A549 (cell line): ENCODE results near the gene ICAM4. TPM values are rescaled to one million over a fixed set of nuclear protein-coding genes. Genes with fewer than 3 reads are reported as not detected.

Experiments used
- ATAC-seq, 2 experiments: fragments of 200-7000 bp in 1 of 2; fragments of >200 bp in 1 of 2; cut with Nextera tagmentation in 1 of 2; cut with Tn5 transposase in 1 of 2; 3 replicates each; pipeline versions ENCODE4 v1.8.0 to v1.9.1; 2018 to 2020; ENCODE audit warnings: mild to moderate bottlenecking in 1 of 2, moderate library complexity in 1 of 2
- CTCF ChIA-PET: fragments of 300-600 bp; sonication (Branson Sonifier 250); formaldehyde crosslinking; extraction: SDS; loops from one replicate; lab custom pipeline; 2021; ENCODE audit warnings: antibody characterized with exemption, inconsistent platforms; lab: Yijun Ruan, JAX
- POLR2A ChIA-PET: fragments of 350-600 bp; formaldehyde crosslinking; extraction: SDS; loops from one replicate; lab custom pipeline; 2021; ENCODE audit warnings: antibody characterized with exemption, inconsistent platforms; lab: Yijun Ruan, JAX
- DNase-seq, 2 experiments: peaks; one replicate each; pipeline versions ENCODE4 v3.0.0 to v3.0.0-alpha.2; 2011 to 2016; ENCODE audit warnings: low read depth in 1 of 2, low spot score in 1 of 2
- FAIRE-seq: peaks from 2 replicates; lab custom pipeline; 2011; peaks lifted over from hg19 to GRCh38; lab: Jason Lieb, UNC
- H3K27ac ChIP-seq, 2 experiments: fragments of >200 bp; sonication (Bioruptor Twin); formaldehyde crosslinking; 3 replicates each; pipeline ENCODE4 v1.5.1; 2016 to 2017
- H3K4me1 ChIP-seq: fragments of >200 bp; sonication (Bioruptor Twin); formaldehyde crosslinking; 3 replicates; pipeline ENCODE4 v1.6.1; 2016
- H3K4me2 ChIP-seq: fragments of >200 bp; sonication (Bioruptor Twin); formaldehyde crosslinking; 3 replicates; pipeline ENCODE4 v1.6.1; 2016
- H3K4me3 ChIP-seq: fragments of >200 bp; sonication (Bioruptor Twin); formaldehyde crosslinking; 3 replicates; pipeline ENCODE4 v1.5.1; 2016
- H3K9me3 ChIP-seq: fragments of >200 bp; sonication (Bioruptor Twin); formaldehyde crosslinking; 3 replicates; pipeline ENCODE4 v1.6.1; 2016
- ATOH8 ChIP-seq: fragments of 250-450 bp; sonication (Bioruptor Pico); IDR thresholded peaks from 2 replicates; pipeline ENCODE4 v1.5.0; 2020; ENCODE audit warnings: low read depth, mild to moderate bottlenecking, moderate library complexity
- BCL3 ChIP-seq: fragments of >200 bp; sonication (Bioruptor Twin); formaldehyde crosslinking; IDR thresholded peaks from 3 replicates; pipeline ENCODE4 v1.6.1; 2016
- CHD2 ChIP-seq: fragments of 150-350 bp; IDR thresholded peaks from 2 replicates; pipeline ENCODE4 v1.6.1; 2014; ENCODE audit warnings: low read length; ENCODE audit not compliant: partially characterized antibody
- CTCF ChIP-seq: fragments of >200 bp; sonication (Bioruptor Twin); formaldehyde crosslinking; IDR thresholded peaks from 3 replicates; pipeline ENCODE4 v1.5.1; 2016
- E2F6 ChIP-seq: IDR thresholded peaks from 2 replicates; pipeline ENCODE4 v1.6.1; 2012; ENCODE audit warnings: low read depth, borderline replicate concordance
- EHF ChIP-seq: fragments of 250-450 bp; sonication (Bioruptor Pico); IDR thresholded peaks from 2 replicates; pipeline ENCODE4 v1.5.0; 2020; ENCODE audit warnings: mild to moderate bottlenecking
- EHMT2 ChIP-seq: fragments of 200-600 bp; sonication (generic); IDR thresholded peaks from 2 replicates; pipeline ENCODE4 v1.6.1; 2016; ENCODE audit warnings: antibody characterized with exemption, low read depth, mild to moderate bottlenecking, moderate library complexity
- GATA3 ChIP-seq: IDR thresholded peaks from 2 replicates; pipeline ENCODE4 v1.6.1; 2012; ENCODE audit warnings: borderline replicate concordance
- HEYL ChIP-seq: fragments of 250-450 bp; sonication (Bioruptor Pico); IDR thresholded peaks from 2 replicates; pipeline ENCODE4 v1.8.0; 2021; ENCODE audit warnings: mild to moderate bottlenecking, moderate library complexity
- HMGXB4 ChIP-seq: fragments of 250-450 bp; sonication (Bioruptor Pico); IDR thresholded peaks from 2 replicates; pipeline ENCODE4 v1.5.0; 2021; ENCODE audit warnings: mild to moderate bottlenecking, moderate library complexity, borderline replicate concordance
- HOXB13 ChIP-seq: fragments of 250-450 bp; sonication (Bioruptor Pico); IDR thresholded peaks from 2 replicates; pipeline ENCODE4 v1.5.0; 2020; ENCODE audit warnings: low read depth, mild to moderate bottlenecking, moderate library complexity
- KDM1A ChIP-seq: fragments of 200-600 bp; sonication (generic); IDR thresholded peaks from 2 replicates; pipeline ENCODE4 v1.6.1; 2016; ENCODE audit warnings: low read depth, mild to moderate bottlenecking
- KDM5A ChIP-seq: fragments of 200-600 bp; sonication (generic); IDR thresholded peaks from 2 replicates; pipeline ENCODE4 v1.6.1; 2016; ENCODE audit warnings: antibody characterized with exemption, mild to moderate bottlenecking
- MAX ChIP-seq: IDR thresholded peaks from 2 replicates; pipeline ENCODE4 v1.6.1; 2012
- NPAS2 ChIP-seq: fragments of 250-450 bp; sonication (Bioruptor Pico); IDR thresholded peaks from 2 replicates; pipeline ENCODE4 v1.8.0; 2022; ENCODE audit warnings: mild to moderate bottlenecking, moderate library complexity, borderline replicate concordance
- NR3C1 ChIP-seq: fragments of >200 bp; sonication (Bioruptor Twin); formaldehyde crosslinking; IDR thresholded peaks from 3 replicates; pipeline ENCODE4 v1.6.1; 2017
- PBX3 ChIP-seq: IDR thresholded peaks from 2 replicates; pipeline ENCODE4 v1.6.1; 2012
- RAD21 ChIP-seq, 2 experiments: fragments of >200 bp in 1 of 2; sonication (Bioruptor Twin) in 1 of 2; formaldehyde crosslinking in 1 of 2; IDR thresholded peaks in 1 of 2; conservative IDR thresholded peaks in 1 of 2; 2 replicates in 1 of 2; 3 replicates in 1 of 2; pipeline ENCODE4 v1.6.1; 2012 to 2018; ENCODE audit warnings: inconsistent platforms in 1 of 2
- RARB ChIP-seq: fragments of 250-450 bp; sonication (Bioruptor Pico); IDR thresholded peaks from 2 replicates; pipeline ENCODE4 v1.8.0; 2021; ENCODE audit warnings: mild to moderate bottlenecking, moderate library complexity
- RCOR1 ChIP-seq: fragments of 150-350 bp; IDR thresholded peaks from 2 replicates; pipeline ENCODE4 v1.6.1; 2014; ENCODE audit warnings: antibody characterized with exemption, low read length, low read depth
- RFX5 ChIP-seq: fragments of 450-650 bp; IDR thresholded peaks from 2 replicates; pipeline ENCODE4 v1.7.1; 2014; ENCODE audit warnings: antibody characterized with exemption, mild to moderate bottlenecking, moderate library complexity
- RNF2 ChIP-seq: fragments of 200-600 bp; sonication (generic); IDR thresholded peaks from 2 replicates; pipeline ENCODE4 v1.6.1; 2016; ENCODE audit warnings: low read depth, mild to moderate bottlenecking, antibody characterized with exemption, moderate library complexity, borderline replicate concordance
- SMC3 ChIP-seq: fragments of >200 bp; sonication (Bioruptor Twin); formaldehyde crosslinking; IDR thresholded peaks from 3 replicates; pipeline ENCODE4 v1.6.1; 2018; ENCODE audit warnings: inconsistent platforms
- SREBF2 ChIP-seq: fragments of 450-650 bp; IDR thresholded peaks from 2 replicates; pipeline ENCODE4 v1.6.1; 2014; ENCODE audit warnings: mild to moderate bottlenecking, moderate library complexity
- TP53 ChIP-seq: fragments of 250-450 bp; sonication (Bioruptor Pico); IDR thresholded peaks from 2 replicates; pipeline ENCODE4 v1.5.0; 2021; ENCODE audit warnings: mild to moderate bottlenecking, moderate library complexity
- ZNF302 ChIP-seq: fragments of 250-450 bp; sonication (Bioruptor Pico); IDR thresholded peaks from 2 replicates; pipeline ENCODE4 v1.9.0; 2021; ENCODE audit warnings: inconsistent platforms, mild to moderate bottlenecking, moderate library complexity
- ZSCAN20 ChIP-seq: fragments of 250-450 bp; sonication (Bioruptor Pico); IDR thresholded peaks from 2 replicates; pipeline ENCODE4 v1.8.0; 2022; ENCODE audit warnings: mild to moderate bottlenecking, moderate library complexity
- whole genome bisulfite sequencing: methylation state at CpG from one replicate; pipeline ENCODE4 v1.1.6; 2017; ENCODE audit errors: missing lambda C conversion rate; 5-methylcytosine and 5-hydroxymethylcytosine counted together
- polyA plus RNA-seq, 4 experiments: library from polyadenylated mRNA; depleted of rRNA in 3 of 4; stranded (reverse); fragments of >200 nt; fragmentation: RNase III in 1 of 4; extraction: RNeasy Plus Mini Kit Qiagen cat#74134 plus additional on column Dnase treatment in 1 of 4; gene quantifications; 2 replicates in 3 of 4; 3 replicates in 1 of 4; pipeline ENCODE4 v1.2.3, GENCODE V29; 2011 to 2017

Gene ICAM4
- polyA plus RNA-seq, 2 of the 4 experiments (the other 2 are of a cell fraction) = not detected

GRCh38 chr19:10259162-10259905 is 27.4 kb upstream of the ICAM4 start:
- 56% methylated on average over 20 of the region's 32 CpGs for WGBS
- ChIA-PET POLR2A (interaction anchor here (0.6 to 1.7 kb wide), 5 partner anchors 10 to 333 kb away, joined by 3 to 9 read pairs (median 6); partner anchors contain the start of gene TYK2), CTCF (interaction anchor here (0.5 to 5.3 kb wide), 42 partner anchors 8 to 329 kb away, joined by 3 to 77 read pairs (median 4); partner anchors contain the start of genes CDC37, ICAM1, ICAM5 and TYK2)
- no peak overlapping the region for H3K4me3 ChIP-seq
- ATAC-seq (peak; percentile 67 to 82; a peak in 5 of 6 replicates), FAIRE-seq (no peak), DNase-seq (peak in 1 of 2 experiments; percentile 86)
- H3K27ac ChIP-seq = 0 out of 6 replicates have a peak overlapping the region, but pooled peaks of 1 of the 2 experiments have one; percentile 21
- H3K9me3 ChIP-seq = no peaks in the 10 kb centered on the region
- H3K4me1 ChIP-seq = peaks cover 15% of the 10 kb centered on the region; the same call in 2 of the 3 replicates
- no peak for TF ChIP-seq RNF2
- no peak for TF ChIP-seq E2F6
- TF ChIP-seq ZNF302 (CRISPR knock-in tag) = no peak
- TF ChIP-seq CTCF = peak; percentile 57
- no peak for TF ChIP-seq GATA3
- TF ChIP-seq EHF (CRISPR knock-in tag) = no peak
- TF ChIP-seq SMC3 = peak; percentile 36; the same call in 1 of the 3 replicates
- 0 out of 2 replicates have a peak, but pooled peaks have one; percentile 14 for TF ChIP-seq MAX
- peak; percentile 57 to 64 for TF ChIP-seq RAD21 (conservative IDR thresholded peaks at IDR 0.05 in 1 of 2, IDR thresholded peaks at IDR 0.05 in 1 of 2)
- TF ChIP-seq KDM5A = no peak
- TF ChIP-seq KDM1A = no peak
- no peak for TF ChIP-seq RCOR1
- H3K4me2 ChIP-seq = no peak overlapping the region

- no peak overlapping the region; a peak in 1 of 6 replicates for H3K27ac ChIP-seq
- TF ChIP-seq ZSCAN20 (no peak), PBX3 (no peak), SREBF2 (no peak), RCOR1 (no peak), KDM1A (no peak), HEYL (no peak), ATOH8 (CRISPR knock-in tag) (no peak), RARB (CRISPR knock-in tag) (no peak), CHD2 (no peak), TP53 (CRISPR knock-in tag) (no peak), GATA3 (no peak), KDM5A (no peak), BCL3 (no peak), NR3C1 (no peak), EHMT2 (no peak), RFX5 (no peak), HOXB13 (CRISPR knock-in tag) (no peak), HMGXB4 (CRISPR knock-in tag) (no peak), NPAS2 (CRISPR knock-in tag) (no peak)
- TF ChIP-seq, all 56 proteins: peak for 0
- POLR2A ChIA-PET = interaction anchor here (1.7 kb wide), 1 partner anchor 128 kb away, joined by 8 read pairs; no protein-coding TSS in a partner anchor
- peak in 1 of 2 experiments; percentile 26; a peak in 2 of 6 replicates for ATAC-seq
- Histone ChIP-seq H3K4me2 (no peak overlapping the region), H3K4me1 (peaks cover 15% of the 10 kb centered on the region; the same call in 2 of the 3 replicates), H3K9me3 (no peaks in the 10 kb centered on the region), H3K4me3 (no peak overlapping the region)
- no peak for FAIRE-seq
- CTCF ChIA-PET = interaction anchor here (0.5 to 5.3 kb wide), 17 partner anchors 10 to 267 kb away, joined by 3 to 77 read pairs (median 4); partner anchors contain the start of genes CDC37, ICAM1, ICAM5 and TYK2
- DNase-seq = no peak
- 57% methylated on average over 8 of the region's 8 CpGs for WGBS
Measured at GRCh38 chr19:10260141-10260584, 26.6 kb upstream of the ICAM4 start.
